IPS-18c (cell line): ENCODE measurements around the gene PRPF6.
A peak's percentile ranks its signal among the peaks of the same experiment; 100 is the strongest.
"Not testable (repeated sequence)": the region's sequence is repeated elsewhere in the genome, so short reads cannot be mapped to it uniquely, and the experiment has no call there.

Experiments used
- H3K4me3 ChIP-seq: 2 replicates; pipeline ENCODE4 v1.7.0; 2013; ENCODE audit warnings: low read depth, mild to moderate bottlenecking, low read length, moderate library complexity; ENCODE audit not compliant: insufficient read depth
- H3K9me3 ChIP-seq: one replicate; pipeline ENCODE4 v1.6.1; 2013; ENCODE audit warnings: mild to moderate bottlenecking, low read length, moderate library complexity; ENCODE audit not compliant: control insufficient read depth, insufficient read depth

Gene PRPF6

DNA sequence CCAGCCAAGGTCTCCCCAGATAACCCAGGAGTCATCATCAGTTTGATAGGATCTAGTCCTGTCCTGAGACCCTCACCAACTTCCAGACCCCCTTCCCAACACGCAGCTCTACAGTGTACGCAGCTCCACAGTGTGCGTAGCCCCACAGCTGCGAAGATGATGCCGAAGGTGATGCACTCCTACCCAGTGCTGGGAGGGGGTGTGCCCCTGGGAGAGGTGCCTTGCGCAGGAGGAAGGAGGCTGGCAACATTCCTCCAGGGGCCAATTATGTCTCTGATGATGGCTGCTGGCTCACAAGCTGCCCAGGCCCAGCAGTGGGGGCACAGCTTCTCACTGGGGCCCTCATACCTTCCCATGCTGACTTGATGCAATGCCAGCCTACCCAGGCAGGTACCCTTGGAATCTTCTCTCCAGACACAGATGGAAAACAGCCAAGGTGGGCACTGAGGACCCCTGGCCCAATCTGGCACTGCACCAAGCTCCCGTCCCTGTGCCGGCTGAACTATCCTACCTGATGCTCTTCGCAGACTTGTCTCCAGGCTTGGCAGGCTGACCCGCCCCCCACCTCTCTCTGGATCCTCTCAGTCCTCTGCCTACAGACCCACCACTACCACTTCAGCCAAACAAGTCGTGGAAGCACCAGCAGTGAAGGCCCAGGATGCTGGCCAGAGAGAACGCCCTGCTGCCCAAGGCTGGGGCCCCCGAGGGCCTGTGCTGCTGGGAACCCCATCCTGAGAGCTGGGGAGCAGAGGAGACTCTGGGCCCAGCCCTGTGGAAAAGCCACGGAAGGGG lies 12.6 kb upstream of the PRPF6 start:
- peaks cover 12% of the 10 kb centered on the region for H3K9me3 ChIP-seq
- H3K4me3 ChIP-seq = peak overlapping the region; percentile 67

DNA sequence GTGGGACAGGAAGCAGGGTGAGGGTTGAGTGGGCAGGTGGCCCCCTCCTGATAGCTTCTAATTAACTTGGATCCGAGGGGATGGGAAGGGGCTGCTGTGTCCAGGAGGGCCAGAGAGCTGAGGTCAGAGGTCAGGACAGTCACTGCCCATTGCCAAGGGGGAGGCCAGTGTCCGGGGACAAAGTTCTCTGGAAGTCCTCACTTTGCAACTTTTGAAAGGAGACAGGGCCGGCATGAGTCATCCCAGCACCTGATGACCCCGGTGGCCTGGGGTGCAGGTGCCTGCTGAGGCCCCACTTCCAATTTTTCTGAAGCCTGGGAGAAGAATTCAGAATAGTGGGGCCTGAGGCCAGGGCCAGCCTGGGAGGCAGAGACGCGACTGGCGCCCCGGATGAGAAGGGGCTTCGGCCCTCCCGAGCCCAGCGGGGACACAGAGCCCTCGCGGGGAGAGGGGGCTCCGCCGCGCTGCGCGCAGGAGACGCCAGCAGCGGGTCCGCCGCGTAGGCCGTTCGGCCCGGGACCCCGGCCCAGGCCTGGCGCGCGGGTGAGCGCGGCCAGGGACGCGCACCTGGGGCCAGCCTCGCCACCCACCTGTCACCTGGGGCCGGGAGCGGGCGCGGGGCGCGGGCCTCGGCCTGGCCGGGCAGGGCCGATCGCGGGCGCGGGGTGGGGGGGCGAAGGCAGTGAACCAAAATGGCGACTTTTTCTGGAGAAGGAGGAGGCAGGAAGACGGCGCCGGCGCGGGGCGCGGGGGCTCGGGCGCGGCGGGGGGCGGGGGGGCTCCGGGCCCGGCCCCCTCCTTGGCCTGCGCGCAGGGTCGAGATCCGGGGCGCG lies 11.8 kb upstream of the PRPF6 start:
- Histone ChIP-seq H3K4me3 (peak overlapping the region; percentile 67), H3K9me3 (peaks cover 10% of the 10 kb centered on the region)

DNA sequence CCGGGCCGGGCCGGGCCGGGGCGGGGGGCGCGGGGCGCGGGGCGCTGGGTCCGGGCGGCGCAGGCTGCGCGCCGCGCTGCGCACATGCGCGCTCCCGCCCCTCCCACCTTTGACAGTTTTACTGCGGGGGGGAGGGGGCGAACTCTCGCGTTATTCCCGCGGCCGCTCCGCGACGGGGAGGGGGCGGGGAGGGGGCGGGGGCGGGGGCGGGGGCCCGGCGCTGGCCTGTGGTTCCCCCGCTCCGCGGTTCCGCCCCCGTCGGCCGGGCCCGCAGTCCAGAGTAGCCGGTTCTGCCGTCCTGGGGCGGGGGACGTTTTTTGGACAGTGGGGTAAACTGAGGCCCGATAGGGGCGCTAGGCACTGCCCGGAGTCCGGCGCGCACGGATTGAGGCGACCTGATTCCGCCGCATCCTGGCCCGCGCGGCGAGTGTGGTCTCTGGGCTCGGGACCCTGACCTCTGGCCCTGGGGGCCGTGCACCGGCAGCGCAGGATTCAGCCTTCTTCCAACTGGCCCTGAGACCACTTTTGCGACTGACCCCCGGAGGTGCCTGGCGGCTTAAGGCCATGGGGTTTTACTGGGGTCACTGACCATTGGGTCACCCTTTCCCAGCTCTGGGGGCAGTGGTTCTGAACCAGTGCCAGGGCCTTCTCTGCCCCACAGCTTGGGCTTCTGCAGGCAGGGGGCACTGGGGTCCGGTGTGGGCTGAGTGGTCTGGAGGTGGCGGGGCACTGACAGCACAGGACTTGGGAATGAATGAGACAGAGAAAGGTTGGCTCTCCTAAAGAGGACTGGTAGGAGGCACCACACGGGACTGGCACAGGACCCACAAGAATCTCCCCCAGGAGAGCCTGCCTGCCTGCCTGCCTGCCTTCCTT lies 10.9 kb upstream of the PRPF6 start, which contains the start of gene ZNF512B:
Gene ZNF512B, minus strand, starts transcription at position 93 of the 876 bp plus-strand sequence. CDS start 1,980 bp downstream, outside the sequence.
- Histone ChIP-seq H3K4me3 (peak within 1 kb of the TSS; percentile 67), H3K9me3 (peaks cover 8% of the 10 kb centered on the region)

DNA sequence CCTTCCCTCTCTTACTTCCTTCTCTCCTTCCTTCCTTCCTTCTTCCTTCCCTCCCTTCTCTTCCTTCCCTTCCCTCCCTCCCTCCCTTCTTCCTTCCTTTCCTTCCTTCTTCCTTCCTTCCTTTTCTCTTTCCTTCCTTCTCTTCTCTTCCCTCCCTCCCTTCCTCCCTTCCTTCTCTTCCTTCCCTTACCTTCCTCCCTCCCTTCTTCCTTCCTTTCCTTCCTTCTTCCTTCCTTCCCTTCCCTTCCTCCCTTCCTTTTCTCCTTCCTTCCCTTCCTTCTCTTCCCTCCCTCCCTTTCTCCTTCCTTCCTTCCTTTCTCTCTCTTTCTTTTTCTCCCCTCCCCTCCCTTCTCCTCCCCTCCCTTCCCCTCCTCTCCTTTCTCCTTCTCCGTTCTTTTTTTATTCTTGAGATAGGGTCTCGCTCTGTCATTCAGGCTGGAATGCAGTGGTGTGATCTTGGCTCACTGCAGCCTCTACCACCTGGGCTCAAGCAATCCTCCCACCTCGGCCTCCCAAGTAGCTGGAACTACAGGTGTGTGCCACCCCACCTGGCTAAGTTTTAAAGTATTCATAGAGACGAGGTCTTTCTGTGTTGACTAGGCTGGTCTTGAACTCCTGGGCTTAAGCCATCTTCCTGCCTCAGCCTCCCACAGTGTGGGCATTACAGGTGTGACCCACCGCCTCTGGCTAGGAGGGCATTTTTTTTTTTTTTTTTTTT lies 10.1 kb upstream of the PRPF6 start:
- Histone ChIP-seq H3K9me3 (peaks cover 8% of the 10 kb centered on the region), H3K4me3 (no peak overlapping the region)

DNA sequence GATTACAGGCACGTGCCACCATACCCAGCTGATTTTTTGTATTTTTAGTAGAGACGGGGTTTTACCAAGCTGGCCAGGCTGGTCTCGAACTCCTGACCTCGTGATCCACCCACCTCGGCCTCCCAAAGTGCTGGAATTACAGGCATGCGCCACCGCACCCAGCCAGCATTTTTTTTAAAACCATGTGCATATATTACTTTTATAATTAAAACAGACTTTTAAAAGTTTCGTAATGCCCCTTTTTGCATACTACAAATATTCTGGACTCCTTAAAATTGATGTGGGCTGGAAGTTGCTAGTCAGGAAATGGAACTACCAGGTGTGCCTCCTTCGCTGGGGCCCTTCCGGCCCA lies 9.0 kb upstream of the PRPF6 start:
- H3K4me3 ChIP-seq, H3K9me3 ChIP-seq: not testable (repeated sequence)

DNA sequence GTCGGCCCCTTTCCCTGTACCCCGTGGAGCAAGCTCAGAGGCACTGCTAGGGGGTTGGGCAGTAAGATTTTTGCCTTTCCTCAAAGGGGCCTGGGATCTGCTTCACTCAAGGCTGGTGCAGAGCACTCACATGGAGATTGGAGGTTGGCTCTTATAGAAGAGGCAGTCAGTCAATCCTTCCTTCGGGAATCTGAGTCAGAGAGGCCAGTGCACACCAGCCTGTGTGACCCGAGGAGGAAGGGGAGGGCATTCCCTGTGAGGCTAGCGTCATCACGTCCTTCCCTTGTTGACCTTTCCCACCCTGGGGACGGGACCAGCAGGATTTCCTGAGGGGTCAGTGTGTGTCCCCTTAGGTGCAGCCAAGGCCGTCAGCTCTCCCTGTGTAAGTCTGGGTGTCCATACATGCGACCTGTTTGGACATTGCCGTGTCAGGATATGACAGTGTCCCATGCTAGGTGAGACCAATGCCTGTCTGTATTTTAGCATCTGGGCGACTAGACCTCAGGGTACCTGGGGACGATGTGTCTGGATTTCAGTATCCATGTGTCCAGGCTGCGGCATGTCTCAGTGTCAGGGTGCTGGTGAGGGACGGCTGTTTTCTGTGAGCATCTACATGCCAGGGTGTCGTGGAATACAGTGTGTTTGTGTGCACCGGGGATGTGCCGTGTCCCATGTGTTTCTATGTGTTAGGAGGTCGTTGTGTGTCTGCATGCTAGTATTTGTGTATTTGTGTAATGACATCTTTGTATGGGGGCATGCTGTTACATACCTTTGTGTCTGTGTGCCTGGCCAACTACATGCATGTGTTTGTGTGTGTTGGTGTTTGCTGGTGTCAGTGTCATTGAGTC lies 8.4 kb upstream of the PRPF6 start:
- Histone ChIP-seq H3K9me3 (peaks cover 2% of the 10 kb centered on the region), H3K4me3 (no peak overlapping the region)

DNA sequence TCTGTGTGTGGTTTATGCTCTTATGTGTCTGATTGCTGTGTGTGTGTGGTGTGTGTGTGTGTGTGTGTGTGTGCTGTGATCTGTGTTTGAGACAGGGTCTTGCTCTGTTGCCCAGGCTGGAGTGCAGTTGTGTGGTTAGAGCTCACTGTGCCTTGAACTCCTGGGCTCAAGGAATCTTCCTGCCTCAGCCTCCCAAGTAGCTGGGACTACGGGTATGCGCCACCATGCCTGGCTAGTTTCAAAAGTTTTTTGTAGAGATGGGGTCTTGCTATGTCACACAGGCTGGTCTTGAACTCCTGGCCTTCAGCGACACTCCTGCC lies 7.8 kb upstream of the PRPF6 start:
- H3K4me3 ChIP-seq = no peak overlapping the region
- peaks cover 2% of the 10 kb centered on the region for H3K9me3 ChIP-seq

DNA sequence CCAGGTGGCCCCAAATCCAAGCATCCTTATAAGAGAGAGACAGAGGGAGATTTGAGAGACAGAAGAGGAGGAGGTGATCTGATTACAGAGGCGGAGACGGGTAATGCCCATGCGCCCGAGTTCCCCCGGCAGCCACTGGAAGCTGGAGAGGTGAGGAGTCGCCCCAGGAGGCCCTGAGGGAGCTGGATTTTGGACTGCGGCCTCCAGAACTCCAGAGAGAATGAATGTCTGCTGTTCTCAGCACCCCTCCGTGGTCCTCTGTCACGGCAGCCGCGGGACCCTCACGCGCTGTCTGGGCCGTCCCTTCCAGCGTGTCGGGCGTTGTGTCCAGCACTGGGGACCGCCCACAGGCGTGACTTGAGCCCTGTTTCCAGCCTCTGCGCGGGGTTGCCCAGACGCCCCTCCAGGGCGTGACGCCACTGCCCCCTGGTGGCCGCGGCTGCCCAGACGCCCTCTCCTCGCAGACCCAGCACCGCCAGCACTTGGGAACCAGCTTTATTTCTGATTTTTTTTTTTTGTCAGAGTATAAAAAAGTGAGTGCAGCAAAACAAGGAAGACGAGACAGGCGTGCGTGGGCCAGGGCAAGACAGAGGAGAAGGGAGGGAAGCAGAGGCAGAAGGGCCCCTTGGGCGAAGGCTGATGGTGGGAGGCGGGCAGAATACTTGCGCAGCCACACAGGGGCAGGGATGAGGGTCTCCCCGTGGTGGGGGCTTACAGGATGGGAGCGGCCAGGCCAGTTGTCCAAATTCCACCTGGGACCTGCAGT lies 7.1 kb upstream of the PRPF6 start:
- H3K4me3 ChIP-seq = peak overlapping the region; percentile 51; the same call in 1 of the 2 replicates
- peaks cover 2% of the 10 kb centered on the region for H3K9me3 ChIP-seq

DNA sequence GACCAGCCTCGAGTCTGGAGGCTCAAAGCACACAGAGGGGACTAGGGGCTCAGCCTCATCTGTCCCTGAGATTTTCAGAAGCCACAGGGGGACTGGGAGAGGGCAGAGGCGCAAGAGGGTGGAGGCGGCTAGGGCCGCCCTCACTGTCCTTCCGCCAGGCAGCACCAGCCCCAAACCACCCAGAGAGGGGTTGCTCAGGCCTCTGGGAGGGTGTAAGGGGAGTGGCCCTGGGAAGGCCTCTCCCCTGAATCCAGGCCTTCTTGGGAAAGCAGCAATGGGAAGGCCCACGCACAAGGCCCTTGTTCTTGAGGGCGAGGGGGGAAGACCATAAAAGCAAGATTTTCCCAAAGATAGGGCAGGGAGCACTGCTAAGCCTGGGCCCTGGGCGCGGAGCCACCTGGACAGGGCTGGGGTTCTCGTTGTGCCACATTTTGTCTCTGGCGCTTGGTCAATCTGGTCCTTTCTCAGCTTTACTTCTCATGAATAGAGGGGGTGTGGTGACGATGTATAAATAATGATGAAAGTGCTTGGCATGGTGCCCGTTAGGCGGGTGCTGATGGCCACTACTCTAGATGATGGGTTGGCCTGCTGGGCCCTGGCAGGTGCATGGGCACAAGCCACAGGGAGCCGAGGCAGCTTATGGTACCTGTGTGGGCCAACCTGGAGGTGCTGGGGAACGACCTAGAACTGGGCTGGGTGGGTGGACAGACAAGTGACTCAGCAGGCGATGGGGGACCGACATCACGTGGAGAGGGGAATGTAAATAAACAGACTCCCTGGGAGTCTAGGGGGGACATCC lies 6.3 kb upstream of the PRPF6 start:
- Histone ChIP-seq H3K9me3 (peaks cover 2% of the 10 kb centered on the region), H3K4me3 (no peak overlapping the region)

DNA sequence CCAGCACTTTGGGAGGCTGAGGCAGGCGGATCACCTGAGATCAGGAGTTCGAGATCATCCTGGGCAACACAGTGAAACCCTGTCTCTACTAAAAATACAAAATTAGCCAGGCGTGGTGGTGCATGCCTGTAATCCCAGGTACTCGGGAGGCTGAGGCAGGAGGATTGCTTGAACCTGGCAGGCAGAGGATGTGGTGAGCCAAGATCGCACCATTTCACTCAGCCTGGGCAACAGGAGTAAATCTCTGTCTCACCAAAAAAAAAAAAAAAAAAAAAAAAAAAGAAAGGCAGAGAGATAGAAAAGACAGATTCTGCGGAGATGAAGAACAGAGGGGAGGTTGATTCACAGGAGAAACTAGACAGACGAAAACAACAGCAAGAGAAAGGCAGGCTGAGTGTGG lies 4.4 kb upstream of the PRPF6 start:
- H3K9me3 ChIP-seq, H3K4me3 ChIP-seq: not testable (repeated sequence)

DNA sequence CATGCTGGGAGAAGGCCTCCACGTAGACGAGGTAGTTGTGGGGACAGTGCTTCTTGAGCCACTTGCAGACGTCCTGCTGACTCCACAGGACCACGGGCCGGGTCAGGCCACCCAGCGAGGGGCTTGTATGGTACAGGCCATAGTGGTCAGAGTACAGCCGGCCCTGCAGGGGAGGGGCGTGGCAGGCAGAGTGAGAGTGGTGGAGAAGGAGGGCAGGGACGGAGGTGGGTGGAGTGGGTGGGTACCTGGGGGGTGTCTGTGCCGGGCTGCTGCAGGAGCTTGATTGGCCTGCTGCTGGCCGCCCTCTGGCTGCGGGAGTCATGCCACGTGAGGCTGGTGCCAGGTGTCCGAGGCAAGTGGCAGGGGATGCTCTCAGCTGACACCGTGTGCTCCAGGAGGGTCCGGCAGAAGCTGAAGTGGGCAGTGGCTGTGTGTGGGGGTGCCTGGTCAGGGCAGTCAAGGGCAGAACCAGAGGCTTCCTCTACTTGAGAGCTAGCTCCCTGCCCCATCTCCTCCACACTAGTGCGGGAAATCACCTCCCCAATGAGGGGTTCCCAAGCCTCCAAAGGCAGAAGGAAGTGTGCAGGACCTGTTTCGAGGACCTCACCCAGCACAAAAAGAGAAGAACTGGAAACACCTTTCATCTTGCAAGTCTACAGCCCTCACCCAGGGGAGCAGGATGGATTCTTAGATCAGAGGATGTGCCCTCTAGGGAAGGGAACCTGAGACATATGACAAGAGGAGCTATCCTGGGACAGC lies 3.8 kb upstream of the PRPF6 start:
- Histone ChIP-seq H3K4me3 (no peak overlapping the region), H3K9me3 (no peaks in the 10 kb centered on the region)

DNA sequence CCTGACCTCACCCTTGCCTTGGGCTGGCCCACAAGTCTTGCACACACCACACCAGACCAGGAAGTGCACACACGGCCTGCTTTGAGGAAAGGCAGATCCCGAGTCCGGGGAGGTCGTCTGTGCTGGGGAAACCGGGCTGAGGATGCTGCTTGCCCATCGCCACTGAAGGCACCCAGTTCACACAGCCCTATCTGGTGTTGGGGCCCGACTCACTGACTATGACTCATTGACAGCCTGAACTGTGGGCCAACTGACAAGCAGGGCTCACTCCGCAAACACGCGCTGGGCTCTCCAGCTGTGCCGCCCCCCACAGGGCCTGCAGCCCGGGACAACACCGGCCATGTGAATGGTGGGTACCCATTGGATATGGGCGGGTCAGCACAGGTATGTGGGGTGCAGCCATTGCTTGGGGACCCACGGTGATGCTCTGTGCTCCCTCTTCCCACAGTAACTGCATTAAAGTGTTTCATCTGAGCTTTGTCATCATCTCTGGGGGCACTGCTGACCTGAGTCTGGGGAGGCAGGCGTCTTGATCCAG lies 3.1 kb upstream of the PRPF6 start:
- Histone ChIP-seq H3K4me3 (no peak overlapping the region), H3K9me3 (no peaks in the 10 kb centered on the region)

DNA sequence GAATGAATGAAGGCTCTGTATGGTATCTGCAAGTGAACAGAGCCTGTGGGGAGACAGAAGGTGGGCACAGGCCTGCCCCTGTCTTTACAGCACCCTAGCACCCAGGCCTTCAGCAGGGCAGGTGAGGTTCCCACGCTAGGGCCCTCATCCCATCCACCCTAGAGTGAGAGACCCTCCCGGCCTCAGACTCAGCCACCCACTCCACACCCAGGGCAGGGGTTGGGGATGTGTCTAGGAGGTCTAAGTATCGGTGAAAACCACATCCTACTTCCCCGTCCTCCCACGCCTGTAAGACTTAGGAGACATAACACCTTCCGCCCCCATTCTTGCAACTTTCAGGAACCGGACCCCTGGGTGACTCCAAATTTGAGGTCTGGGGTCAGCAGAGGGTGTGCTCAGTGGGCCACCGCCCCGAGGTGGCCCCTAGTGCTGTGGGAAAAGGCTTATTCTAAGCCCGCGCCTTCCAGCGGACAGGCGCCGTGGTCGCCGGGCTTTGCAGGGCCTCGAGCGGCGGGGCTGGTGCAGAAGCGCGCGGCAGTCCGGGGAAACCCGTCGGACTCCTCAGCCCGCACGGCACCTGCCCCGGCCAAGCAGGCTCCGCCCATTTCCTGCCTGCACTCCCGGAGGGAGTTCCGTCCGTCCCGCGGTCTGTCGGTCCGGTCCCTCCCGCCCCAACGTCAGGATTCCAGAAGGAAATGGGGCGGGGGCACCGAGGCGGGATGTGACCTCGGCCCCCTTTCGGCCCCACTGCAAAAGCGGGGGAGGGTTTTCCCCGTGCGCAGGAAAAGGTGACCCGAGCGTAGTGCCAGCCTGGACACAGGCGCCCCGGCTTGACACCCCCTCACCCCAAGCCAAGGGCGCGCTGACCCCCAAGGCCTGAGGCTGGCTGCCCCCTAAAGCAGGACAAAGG lies 2.4 kb upstream of the PRPF6 start:
- H3K9me3 ChIP-seq = no peaks in the 10 kb centered on the region
- peak overlapping the region; percentile 84 for H3K4me3 ChIP-seq
